ENCODE results near the gene IPMK. TPM values are rescaled to one million over a fixed set of nuclear protein-coding genes. Genes with fewer than 3 reads are reported as not detected.
"Not testable (repeated sequence)": the region's sequence is repeated elsewhere in the genome, so short reads cannot be mapped to it uniquely, and the experiment has no call there.

The IPMK gene
- total RNA-seq, 1 donor from 2014 or later: 6.8 TPM

DNA sequence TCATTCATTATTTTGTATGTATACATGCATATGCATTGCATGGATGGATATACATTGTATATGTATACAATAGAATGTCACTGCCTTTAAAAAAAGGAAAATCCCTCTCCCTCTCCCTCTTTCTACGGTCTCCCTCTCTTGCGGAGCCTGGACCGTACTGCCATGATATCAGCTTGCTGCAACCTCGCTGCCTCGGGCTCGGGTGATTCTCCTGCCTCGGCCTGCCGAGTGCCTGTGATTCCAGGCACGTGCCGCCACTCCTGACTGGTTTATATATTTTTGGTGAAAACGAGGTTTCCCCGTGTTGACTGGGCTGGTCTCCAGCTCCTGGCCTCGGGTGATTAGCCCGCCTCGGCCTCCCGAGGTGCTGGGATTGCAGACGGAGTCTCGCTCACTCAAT lies 24.4 kb downstream of the IPMK start:
- Mint-ChIP-seq H3K27ac (no peak overlapping the region), H3K36me3 (peaks cover 5% of the 10 kb centered on the region), H3K27me3 (no peaks in the 10 kb centered on the region), H3K9me3 (no peaks in the 10 kb centered on the region), H3K4me3 (no peak overlapping the region), H3K4me1 (ENCODE audit: unreplicated experiment) (peaks cover 9% of the 10 kb centered on the region)
- no peak for DNase-seq (ENCODE audit: extremely low spot score, unreplicated experiment)
- TF ChIP-seq, protein P1, sequence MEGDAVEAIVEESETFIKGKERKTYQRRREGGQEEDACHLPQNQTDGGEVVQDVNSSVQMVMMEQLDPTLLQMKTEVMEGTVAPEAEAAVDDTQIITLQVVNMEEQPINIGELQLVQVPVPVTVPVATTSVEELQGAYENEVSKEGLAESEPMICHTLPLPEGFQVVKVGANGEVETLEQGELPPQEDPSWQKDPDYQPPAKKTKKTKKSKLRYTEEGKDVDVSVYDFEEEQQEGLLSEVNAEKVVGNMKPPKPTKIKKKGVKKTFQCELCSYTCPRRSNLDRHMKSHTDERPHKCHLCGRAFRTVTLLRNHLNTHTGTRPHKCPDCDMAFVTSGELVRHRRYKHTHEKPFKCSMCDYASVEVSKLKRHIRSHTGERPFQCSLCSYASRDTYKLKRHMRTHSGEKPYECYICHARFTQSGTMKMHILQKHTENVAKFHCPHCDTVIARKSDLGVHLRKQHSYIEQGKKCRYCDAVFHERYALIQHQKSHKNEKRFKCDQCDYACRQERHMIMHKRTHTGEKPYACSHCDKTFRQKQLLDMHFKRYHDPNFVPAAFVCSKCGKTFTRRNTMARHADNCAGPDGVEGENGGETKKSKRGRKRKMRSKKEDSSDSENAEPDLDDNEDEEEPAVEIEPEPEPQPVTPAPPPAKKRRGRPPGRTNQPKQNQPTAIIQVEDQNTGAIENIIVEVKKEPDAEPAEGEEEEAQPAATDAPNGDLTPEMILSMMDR (conservative IDR thresholded peaks at IDR 0.05): no peak

DNA sequence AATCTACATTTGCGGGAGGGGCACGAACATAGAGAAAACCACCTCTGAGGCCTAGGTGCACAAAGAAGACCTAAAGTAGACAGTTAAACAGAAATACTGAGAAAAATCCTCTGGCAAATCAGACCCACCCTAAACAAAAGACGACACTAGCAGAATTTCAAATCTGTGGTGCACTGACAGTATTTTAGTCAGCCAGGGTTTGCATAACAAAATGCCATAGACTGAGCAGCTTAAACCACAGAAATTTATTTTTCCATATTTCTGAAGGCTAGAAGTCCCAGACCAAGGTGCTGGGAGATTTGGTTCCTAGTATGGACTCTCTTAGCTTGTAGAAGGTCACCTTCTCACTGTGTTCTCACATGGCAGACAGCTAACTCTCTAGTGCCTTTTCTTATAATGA lies 26.3 kb downstream of the IPMK start:
- Mint-ChIP-seq H3K4me1 (ENCODE audit: unreplicated experiment) (peaks cover 9% of the 10 kb centered on the region), H3K36me3 (peaks cover 13% of the 10 kb centered on the region), H3K4me3 (no peak overlapping the region), H3K27me3 (no peaks in the 10 kb centered on the region), H3K9me3 (no peaks in the 10 kb centered on the region), H3K27ac (no peak overlapping the region)
- TF ChIP-seq, protein P1 (conservative IDR thresholded peaks at IDR 0.05): no peak
- no peak for DNase-seq (ENCODE audit: extremely low spot score, unreplicated experiment)

DNA sequence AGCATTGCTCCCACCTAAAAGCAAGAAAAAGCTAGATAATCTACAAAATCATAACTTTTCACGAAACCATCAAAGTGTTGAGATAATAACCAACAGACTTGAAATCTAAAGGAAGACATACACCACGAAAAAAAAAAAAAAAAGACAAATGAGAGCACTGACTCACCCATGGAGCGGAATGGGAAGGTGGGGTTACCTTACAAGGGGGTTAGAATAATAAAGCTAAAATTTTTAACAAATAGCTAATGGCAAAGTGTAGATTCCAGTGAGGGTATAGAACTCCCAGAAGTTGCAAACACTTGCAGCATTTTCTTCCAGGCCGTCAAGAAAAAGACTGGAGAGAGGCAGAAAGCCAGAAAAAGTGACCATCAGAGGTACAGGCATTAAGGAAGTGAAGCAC lies 27.2 kb downstream of the IPMK start:
- peaks cover 9% of the 10 kb centered on the region for H3K4me1 Mint-ChIP-seq (ENCODE audit: unreplicated experiment)
- H3K36me3 Mint-ChIP-seq: peaks cover 19% of the 10 kb centered on the region
- TF ChIP-seq, protein P1 (conservative IDR thresholded peaks at IDR 0.05): no peak
- no peaks in the 10 kb centered on the region for H3K9me3 Mint-ChIP-seq
- H3K27ac Mint-ChIP-seq: peak overlapping the region; percentile 3
- DNase-seq (ENCODE audit: extremely low spot score, unreplicated experiment): no peak
- H3K27me3 Mint-ChIP-seq: no peaks in the 10 kb centered on the region
- no peak overlapping the region for H3K4me3 Mint-ChIP-seq

DNA sequence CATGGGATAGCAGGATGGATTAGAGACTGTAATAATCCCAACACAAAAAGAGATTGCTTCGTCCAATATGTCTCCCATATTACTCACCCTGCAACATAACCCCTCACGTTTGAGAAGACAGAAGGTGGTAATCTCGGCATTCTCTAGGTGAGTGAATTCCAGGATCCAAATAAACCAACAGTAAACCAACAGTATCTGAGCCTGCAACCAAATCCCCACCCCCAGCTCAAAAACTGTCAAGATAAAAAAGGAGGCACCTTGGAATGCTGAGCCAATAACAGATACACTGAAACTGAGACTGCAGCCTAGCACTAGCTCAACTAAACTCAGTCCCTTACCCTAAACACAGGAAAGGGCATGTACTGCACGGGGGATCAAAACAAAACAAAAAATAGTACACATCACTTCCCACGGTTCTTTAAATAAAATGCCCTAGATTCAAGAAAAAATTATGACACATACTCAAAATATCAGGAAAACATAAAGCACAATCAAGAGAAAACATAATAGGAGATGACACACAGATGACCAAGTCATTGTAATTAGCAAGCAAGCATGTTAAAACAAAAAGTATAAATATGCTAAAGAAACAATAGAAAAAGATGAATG lies 28.0 kb downstream of the IPMK start:
- H3K27me3 Mint-ChIP-seq: no peaks in the 10 kb centered on the region
- DNase-seq (ENCODE audit: extremely low spot score, unreplicated experiment): no peak
- TF ChIP-seq, protein P1 (conservative IDR thresholded peaks at IDR 0.05): no peak
- H3K27ac Mint-ChIP-seq: no peak overlapping the region
- H3K9me3 Mint-ChIP-seq: no peaks in the 10 kb centered on the region
- no peak overlapping the region for H3K4me3 Mint-ChIP-seq
- H3K36me3 Mint-ChIP-seq: peaks cover 28% of the 10 kb centered on the region
- H3K4me1 Mint-ChIP-seq (ENCODE audit: unreplicated experiment): peaks cover 9% of the 10 kb centered on the region

DNA sequence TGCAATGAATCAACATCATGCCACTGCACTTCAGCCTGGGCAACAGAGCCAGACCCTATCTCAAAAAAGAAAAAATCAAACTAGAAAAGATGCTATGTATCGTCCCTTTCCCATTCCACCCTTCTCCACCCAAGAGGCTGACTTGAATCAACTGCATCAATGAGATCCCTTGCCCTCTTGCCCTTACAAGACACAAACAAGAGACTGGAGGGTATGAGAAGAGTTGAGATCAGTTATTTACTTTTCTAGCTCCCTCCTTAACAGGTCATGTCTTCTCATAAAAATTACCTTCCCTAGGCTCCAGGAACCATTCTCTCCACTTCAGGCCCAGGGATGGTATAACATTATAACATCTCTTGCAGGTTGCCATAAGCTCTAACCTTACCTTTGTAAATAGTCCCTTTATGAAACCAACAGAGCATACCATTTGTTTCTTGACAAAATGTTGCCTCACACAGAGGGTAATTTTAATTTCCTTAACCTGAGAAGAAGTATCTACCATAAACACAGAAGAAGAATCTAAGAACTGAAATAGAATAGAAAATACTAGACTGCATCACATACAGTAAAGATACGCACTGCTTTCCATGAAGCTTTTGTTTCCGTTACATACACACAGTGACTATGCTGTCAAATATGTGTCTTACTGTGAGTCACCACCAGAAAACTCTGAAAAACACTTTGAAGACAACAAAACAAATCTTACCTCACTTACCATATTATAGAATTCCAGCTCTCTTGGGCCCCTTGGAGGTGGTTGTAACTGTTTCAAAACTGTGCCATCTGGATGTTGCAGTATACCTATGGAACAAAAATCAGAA lies 30.5 kb downstream of the IPMK start:
- H3K9me3 Mint-ChIP-seq: no peaks in the 10 kb centered on the region
- DNase-seq (ENCODE audit: extremely low spot score, unreplicated experiment): no peak
- H3K4me3 Mint-ChIP-seq: no peak overlapping the region
- TF ChIP-seq, protein P1 (conservative IDR thresholded peaks at IDR 0.05): no peak
- H3K4me1 Mint-ChIP-seq (ENCODE audit: unreplicated experiment): peaks cover 9% of the 10 kb centered on the region
- peaks cover 41% of the 10 kb centered on the region for H3K36me3 Mint-ChIP-seq
- no peaks in the 10 kb centered on the region for H3K27me3 Mint-ChIP-seq
- no peak overlapping the region for H3K27ac Mint-ChIP-seq

DNA sequence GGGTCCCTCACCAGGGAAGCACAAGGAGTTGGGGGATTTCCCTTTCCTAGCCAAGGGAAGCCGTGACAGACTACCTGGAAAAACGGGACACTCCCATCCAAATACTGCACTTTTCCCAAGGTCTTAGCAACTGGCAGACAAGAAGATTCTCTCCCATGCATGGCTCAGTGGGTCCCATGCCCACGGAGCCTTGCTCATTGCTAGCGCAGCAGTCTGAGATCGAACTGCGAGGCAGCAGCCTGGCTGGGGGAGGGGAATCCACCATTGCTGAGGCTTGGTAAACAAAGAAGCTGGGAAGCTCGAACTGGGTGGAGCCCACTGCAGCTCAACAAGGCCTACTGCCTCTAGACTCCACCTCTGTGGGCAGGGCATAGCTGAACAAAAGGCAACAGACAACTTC lies 37.8 kb downstream of the IPMK start:
- H3K9me3 Mint-ChIP-seq; DNase-seq (ENCODE audit: extremely low spot score, unreplicated experiment); H3K27ac Mint-ChIP-seq; H3K4me3 Mint-ChIP-seq; H3K4me1 Mint-ChIP-seq (ENCODE audit: unreplicated experiment); H3K27me3 Mint-ChIP-seq: not testable (repeated sequence)
- peaks cover 53% of the 10 kb centered on the region for H3K36me3 Mint-ChIP-seq

All from type B pancreatic cell (in vitro differentiated cells).